CD14-positive monocyte (primary cell): Measurements from ENCODE around the gene NCOA6. TPM values are rescaled to one million over a fixed set of nuclear protein-coding genes. Genes with fewer than 3 reads are reported as not detected.

Experiments
- DNase-seq, 3 donors: peaks; one replicate each; pipeline ENCODE4 v3.0.0-alpha.2; 2011 to 2022
- H2AFZ ChIP-seq: 2 replicates; pipeline ENCODE4 v1.6.0; 2012; ENCODE audit warnings: mild to moderate bottlenecking, low read depth, low read length, inconsistent platforms; ENCODE audit not compliant: insufficient read depth, poor library complexity, severe bottlenecking
- H3K27ac ChIP-seq, 2 donors: 1 replicate in 1 of 2; 2 replicates in 1 of 2; pipeline ENCODE4 v1.5.1; 2012 to 2013; ENCODE audit warnings: low read length in 2 of 2, control low read depth in 1 of 2, inconsistent platforms in 1 of 2, low read depth in 1 of 2, mild to moderate bottlenecking in 1 of 2
- H3K27me3 ChIP-seq, 2 donors: one replicate each; pipeline versions ENCODE4 v1.6.0 to v1.6.1; 2011 to 2013; ENCODE audit warnings: low read length in 2 of 2; ENCODE audit not compliant: control insufficient read depth in 2 of 2, insufficient read depth in 2 of 2
- H3K36me3 ChIP-seq, 2 donors: replicated peaks in 1 of 2; 1 replicate in 1 of 2; 2 replicates in 1 of 2; pipeline versions ENCODE4 v1.5.1 to v1.6.1; 2012 to 2013; ENCODE audit warnings: low read length in 2 of 2, control low read depth in 1 of 2, inconsistent platforms in 1 of 2, mild to moderate bottlenecking in 1 of 2; ENCODE audit not compliant: insufficient read depth in 2 of 2, control insufficient read depth in 1 of 2
- H3K4me1 ChIP-seq, 2 donors: 1 replicate in 1 of 2; 2 replicates in 1 of 2; pipeline versions ENCODE4 v1.5.1 to v1.6.1; 2012 to 2013; ENCODE audit warnings: low read length in 2 of 2, control low read depth in 1 of 2, inconsistent platforms in 1 of 2, mild to moderate bottlenecking in 1 of 2, moderate library complexity in 1 of 2; ENCODE audit not compliant: insufficient read depth in 2 of 2, control insufficient read depth in 1 of 2
- H3K4me2 ChIP-seq: replicated peaks from 2 replicates; pipeline ENCODE3; 2012; ENCODE audit warnings: low read length, moderate library complexity, mild to moderate bottlenecking; ENCODE audit not compliant: poor library complexity, severe bottlenecking; ENCODE audit errors: extremely low read depth
- H3K4me3 ChIP-seq, 3 experiments: fragments of 200-600 bp in 1 of 3; sonication (generic) in 1 of 3; replicated peaks in 1 of 3; 1 replicate in 2 of 3; 2 replicates in 1 of 3; pipeline ENCODE4 v1.5.1; 2011 to 2013; ENCODE audit warnings: low read length in 3 of 3, mild to moderate bottlenecking in 3 of 3, control low read depth in 2 of 3, low read depth in 2 of 3, inconsistent platforms in 1 of 3, moderate library complexity in 1 of 3
- H3K79me2 ChIP-seq: 2 replicates; pipeline ENCODE4 v1.6.0; 2012; ENCODE audit warnings: mild to moderate bottlenecking, control low read depth, inconsistent platforms, low read length, moderate library complexity; ENCODE audit not compliant: insufficient read depth
- H3K9ac ChIP-seq: 2 replicates; pipeline ENCODE4 v1.6.0; 2017; ENCODE audit warnings: low read length, mild to moderate bottlenecking; ENCODE audit not compliant: insufficient read depth, poor library complexity, severe bottlenecking
- H3K9me3 ChIP-seq, 2 donors: replicated peaks in 1 of 2; 1 replicate in 1 of 2; 2 replicates in 1 of 2; pipeline versions ENCODE4 v1.5.1 to v1.6.1; 2012 to 2013; ENCODE audit warnings: low read length in 2 of 2, control low read depth in 1 of 2; ENCODE audit not compliant: control insufficient read depth in 1 of 2, insufficient read depth in 1 of 2
- H4K20me1 ChIP-seq: 2 replicates; pipeline ENCODE4 v1.6.0; 2012; ENCODE audit warnings: mild to moderate bottlenecking, low read length, control low read depth, moderate library complexity; ENCODE audit not compliant: insufficient read depth
- H3K27ac Mint-ChIP-seq, 7 donors: one replicate each; pipeline ENCODE4 v1.8.0; 2020; ENCODE audit warnings: mild to moderate bottlenecking in 7 of 7, mixed read lengths in 7 of 7, moderate library complexity in 6 of 7, inconsistent platforms in 2 of 7
- H3K27me3 Mint-ChIP-seq, 3 donors: one replicate each; pipeline ENCODE4 v1.8.0; 2021 to 2022; ENCODE audit warnings: low read depth in 3 of 3, mild to moderate bottlenecking in 3 of 3, mixed read lengths in 3 of 3, moderate library complexity in 3 of 3, inconsistent platforms in 1 of 3
- H3K36me3 Mint-ChIP-seq, 2 donors: one replicate each; pipeline ENCODE4 v1.8.0; 2020; ENCODE audit warnings: mixed read lengths in 2 of 2, inconsistent platforms in 1 of 2, mild to moderate bottlenecking in 1 of 2
- H3K4me1 Mint-ChIP-seq: one replicate; pipeline ENCODE4 v1.8.0; 2020; ENCODE audit warnings: mild to moderate bottlenecking, mixed read lengths
- H3K4me3 Mint-ChIP-seq, 2 donors: one replicate each; pipeline ENCODE4 v1.8.0; 2020; ENCODE audit warnings: mild to moderate bottlenecking in 2 of 2, mixed read lengths in 2 of 2, moderate library complexity in 1 of 2
- H3K9me3 Mint-ChIP-seq, 7 donors: one replicate each; pipeline ENCODE4 v1.8.0; 2020 to 2022; ENCODE audit warnings: mixed read lengths in 7 of 7, mild to moderate bottlenecking in 6 of 7, moderate library complexity in 6 of 7, inconsistent platforms in 2 of 7
- CTCF ChIP-seq: fragments of 200-600 bp; IDR thresholded peaks from one replicate; pipeline ENCODE4 v1.8.0; 2022; ENCODE audit warnings: antibody characterized with exemption, mild to moderate bottlenecking
- WGBS: methylation state at CpG from one replicate; pipeline ENCODE4 v1.1.5; 2013; ENCODE audit warnings: missing lambda C conversion rate; ENCODE audit not compliant: insufficient coverage; 5-methylcytosine and 5-hydroxymethylcytosine counted together
- intact Hi-C, 2 donors: fragments of 100-400 bp; cut with micrococcal nuclease; formaldehyde crosslinking; loops; one replicate each; pipeline versions ENCODE4 v1.15.0 to v1.15.1; 2023
- polyA plus RNA-seq, 3 donors: library from polyadenylated mRNA; depleted of rRNA in 1 of 3; unstranded in 2 of 3; stranded (reverse) in 1 of 3; fragments of 300-500 nt in 2 of 3; fragments of >200 nt in 1 of 3; fragmentation: Illumina TruSeq in 2 of 3; gene quantifications; 1 replicate in 2 of 3; 2 replicates in 1 of 3; pipeline ENCODE4 v1.2.3, GENCODE V29; 2012 to 2021

NCOA6 gene
- polyA plus RNA-seq, 3 donors, result 2.8 to 19.0 (median 3.9) TPM

- Histone ChIP-seq H3K4me1 (no peaks in the 10 kb centered on the region), H3K27ac (no peak overlapping the region), H4K20me1 (no peaks in the 10 kb centered on the region), H2AFZ (no peak overlapping the region), H3K9ac (no peak overlapping the region), H3K36me3 (peaks cover 51 to 78% of the 10 kb centered on the region in 2 donors), H3K27me3 (no peaks in the 10 kb centered on the region), H3K79me2 (no peaks in the 10 kb centered on the region), H3K9me3 (no peaks in the 10 kb centered on the region), H3K4me3 (no peak overlapping the region), H3K4me2 (no peak overlapping the region)
- Mint-ChIP-seq H3K9me3 (no peaks in the 10 kb centered on the region), H3K4me1 (no peaks in the 10 kb centered on the region), H3K27ac (peak overlapping the region in 2 of 7 donors; percentile 32 to 57), H3K36me3 (peaks cover 39 to 78% of the 10 kb centered on the region in 2 donors), H3K4me3 (no peak overlapping the region), H3K27me3 (no peaks in the 10 kb centered on the region)
- intact Hi-C loops, result no loop called here
- no peak for TF ChIP-seq CTCF
- DNase-seq, result no peak
- no CpG with 5 or more reads among the region's 3 CpGs for WGBS
These were observed 51.0 kb downstream of the NCOA6 start for GRCh38 chr20:34774449-34774848.

- no peaks in the 10 kb centered on the region for H3K4me1 Mint-ChIP-seq
- no peak for TF ChIP-seq CTCF
- H3K27ac ChIP-seq, result no peak overlapping the region
- DNase-seq, result no peak
- H2AFZ ChIP-seq, result no peak overlapping the region
- H3K79me2 ChIP-seq, result no peaks in the 10 kb centered on the region
- H3K27me3 Mint-ChIP-seq, result no peaks in the 10 kb centered on the region
- peaks cover 53 to 80% of the 10 kb centered on the region in 2 donors for H3K36me3 ChIP-seq
- no peaks in the 10 kb centered on the region for H3K9me3 Mint-ChIP-seq
- H3K36me3 Mint-ChIP-seq, result peaks cover 44 to 81% of the 10 kb centered on the region in 2 donors
- H3K4me2 ChIP-seq, result no peak overlapping the region
- H3K4me1 ChIP-seq, result no peaks in the 10 kb centered on the region
- intact Hi-C loops, result no loop called here
- H3K9me3 ChIP-seq, result no peaks in the 10 kb centered on the region
- H4K20me1 ChIP-seq, result no peaks in the 10 kb centered on the region
- no peaks in the 10 kb centered on the region for H3K27me3 ChIP-seq
- no peak overlapping the region for H3K4me3 Mint-ChIP-seq
- H3K9ac ChIP-seq, result no peak overlapping the region
- no peak overlapping the region for H3K4me3 ChIP-seq
- no CpG with 5 or more reads among the region's 1 CpG for WGBS
- H3K27ac Mint-ChIP-seq, result peak overlapping the region in 1 of 7 donors; percentile 57
These were observed 51.7 kb downstream of the NCOA6 start for GRCh38 chr20:34773726-34774125.
